C4-2B (cell line): ENCODE results near the gene SMPDL3A.

ENCODE experiments used
- CTCF ChIP-seq: fragments of 450-650 bp; conservative IDR thresholded peaks from 2 replicates; pipeline ENCODE4 v1.5.1; 2017; ENCODE audit warnings: mild to moderate bottlenecking
- ZFX ChIP-seq: fragments of 450-650 bp; IDR thresholded peaks from 2 replicates; pipeline ENCODE4 v1.6.1; 2017

- TF ChIP-seq CTCF (no peak), ZFX (no peak)
Measured at GRCh38 chr6:122853259-122853995, 64.4 kb downstream of the SMPDL3A start.
